GM12878 (cell line): ENCODE measurements around the gene IMMP2L.

Experiments
- CEBPB ChIP-seq, 2 experiments: fragments of 150-350 bp in 1 of 2; IDR thresholded peaks; 2 replicates each; pipeline ENCODE4 v1.6.1; 2012 to 2014; ENCODE audit warnings: low read depth in 2 of 2, low read length in 2 of 2, borderline replicate concordance in 1 of 2, inconsistent platforms in 1 of 2
- HDAC2 ChIP-seq: fragments of 200-600 bp; sonication (generic); IDR thresholded peaks from 2 replicates; pipeline ENCODE4 v1.6.1; 2017
- MTA2 ChIP-seq: fragments of 450-650 bp; IDR thresholded peaks from 2 replicates; pipeline ENCODE4 v1.6.1; 2016; ENCODE audit warnings: low read depth, mild to moderate bottlenecking, moderate library complexity
- MYC ChIP-seq: IDR thresholded peaks from 2 replicates; pipeline ENCODE4 v1.6.1; 2011; ENCODE audit warnings: mild to moderate bottlenecking, low read length, moderate library complexity, inconsistent platforms; ENCODE audit not compliant: insufficient read depth, insufficient replicate concordance, insufficient read length, severe bottlenecking
- NR2C2 ChIP-seq: IDR thresholded peaks from 2 replicates; pipeline ENCODE4 v1.6.1; 2011; ENCODE audit warnings: borderline replicate concordance, low read depth; ENCODE audit not compliant: control insufficient read depth, insufficient read length
- POLR2A ChIP-seq: IDR thresholded peaks from 2 replicates; pipeline ENCODE4 v1.6.1; 2011; ENCODE audit warnings: low read depth, mild to moderate bottlenecking, low read length
- SRF ChIP-seq, 2 experiments: IDR thresholded peaks; 2 replicates each; pipeline ENCODE4 v1.6.1; 2011; ENCODE audit warnings: low read depth in 2 of 2, low read length in 2 of 2, mild to moderate bottlenecking in 1 of 2, moderate library complexity in 1 of 2
- YY1 ChIP-seq: IDR thresholded peaks from 2 replicates; pipeline ENCODE4 v1.6.1; 2011; ENCODE audit warnings: low read depth, mild to moderate bottlenecking, low read length
- ZNF217 ChIP-seq: fragments of 450-650 bp; IDR thresholded peaks from 2 replicates; pipeline ENCODE4 v1.6.1; 2017; ENCODE audit warnings: antibody characterized with exemption, mild to moderate bottlenecking
- TF ChIP-seq, protein P1 (sequence below), 3 experiments: IDR thresholded peaks in 2 of 3; conservative IDR thresholded peaks in 1 of 3; 2 replicates each; pipeline ENCODE4 v1.5.1; 2011; ENCODE audit warnings: low read depth in 3 of 3, low read length in 3 of 3, mild to moderate bottlenecking in 3 of 3, control low read depth in 2 of 3, moderate library complexity in 2 of 3, inconsistent platforms in 1 of 3, mixed read lengths in 1 of 3; ENCODE audit not compliant: control insufficient read depth in 2 of 3, insufficient read depth in 1 of 3; ENCODE audit errors: extremely low read depth in 1 of 3
- TF ChIP-seq, protein P2 (sequence below): IDR thresholded peaks from 2 replicates; pipeline ENCODE4 v1.6.1; 2011; ENCODE audit warnings: low read depth, low read length, improper control_type of control experiment, borderline replicate concordance
- TF ChIP-seq, protein P3 (sequence below): fragments of 450-650 bp; IDR thresholded peaks from 2 replicates; pipeline ENCODE4 v1.6.1; 2018; ENCODE audit warnings: mild to moderate bottlenecking, low read depth, moderate library complexity; ENCODE audit not compliant: partially characterized antibody

DNA sequence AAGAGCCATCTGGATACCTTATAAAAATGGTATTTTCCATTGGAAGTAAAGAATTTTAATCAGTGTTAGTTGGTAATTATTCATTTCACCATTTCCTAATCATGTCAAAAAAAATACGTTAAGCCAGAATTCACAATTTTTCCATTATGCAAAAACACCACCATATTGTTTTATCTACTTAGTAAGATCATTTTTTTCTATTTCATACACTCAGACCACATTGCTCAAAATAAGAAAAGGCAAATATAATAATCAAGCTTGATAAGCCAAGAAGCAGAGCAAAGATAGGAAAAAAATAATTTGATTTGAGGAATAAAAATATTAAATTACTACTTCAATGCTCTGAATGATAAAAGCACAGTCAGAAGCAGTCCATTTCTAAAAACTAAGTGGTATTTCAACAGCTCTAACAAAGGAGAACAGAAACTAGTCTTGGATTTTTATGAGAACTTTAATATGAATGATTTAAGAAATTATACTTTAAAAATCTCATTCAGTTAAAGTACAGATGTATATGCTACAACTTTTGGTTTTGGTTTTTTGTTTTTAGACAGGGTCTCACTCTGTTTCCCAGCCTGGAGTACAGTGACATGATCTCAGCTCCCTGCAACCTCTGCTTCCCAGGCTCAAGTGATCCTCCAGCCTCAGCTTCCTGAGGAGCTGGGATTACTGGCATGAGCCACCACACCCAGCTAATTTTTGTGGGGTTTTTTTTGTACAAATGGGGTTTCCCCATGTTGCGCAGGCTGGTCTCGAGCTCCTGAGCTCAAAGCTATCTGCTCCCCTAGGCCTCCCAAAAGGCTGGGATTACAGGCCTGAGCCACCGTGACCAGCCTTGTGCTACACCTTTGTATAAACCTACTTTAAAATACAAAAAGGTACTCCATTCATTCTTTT is 424.7 kb downstream of the IMMP2L start:
- TF ChIP-seq, protein P1, sequence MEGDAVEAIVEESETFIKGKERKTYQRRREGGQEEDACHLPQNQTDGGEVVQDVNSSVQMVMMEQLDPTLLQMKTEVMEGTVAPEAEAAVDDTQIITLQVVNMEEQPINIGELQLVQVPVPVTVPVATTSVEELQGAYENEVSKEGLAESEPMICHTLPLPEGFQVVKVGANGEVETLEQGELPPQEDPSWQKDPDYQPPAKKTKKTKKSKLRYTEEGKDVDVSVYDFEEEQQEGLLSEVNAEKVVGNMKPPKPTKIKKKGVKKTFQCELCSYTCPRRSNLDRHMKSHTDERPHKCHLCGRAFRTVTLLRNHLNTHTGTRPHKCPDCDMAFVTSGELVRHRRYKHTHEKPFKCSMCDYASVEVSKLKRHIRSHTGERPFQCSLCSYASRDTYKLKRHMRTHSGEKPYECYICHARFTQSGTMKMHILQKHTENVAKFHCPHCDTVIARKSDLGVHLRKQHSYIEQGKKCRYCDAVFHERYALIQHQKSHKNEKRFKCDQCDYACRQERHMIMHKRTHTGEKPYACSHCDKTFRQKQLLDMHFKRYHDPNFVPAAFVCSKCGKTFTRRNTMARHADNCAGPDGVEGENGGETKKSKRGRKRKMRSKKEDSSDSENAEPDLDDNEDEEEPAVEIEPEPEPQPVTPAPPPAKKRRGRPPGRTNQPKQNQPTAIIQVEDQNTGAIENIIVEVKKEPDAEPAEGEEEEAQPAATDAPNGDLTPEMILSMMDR (IDR thresholded peaks at IDR 0.05 in 2 of 3, conservative IDR thresholded peaks at IDR 0.05 in 1 of 3; ENCODE audit: control insufficient read depth in 2 of 3, extremely low read depth in 1 of 3, insufficient read depth in 1 of 3, low read depth in 3 of 3, low read length in 3 of 3), result no peak
- TF ChIP-seq NR2C2 (no peak), SRF (IDR thresholded peaks at IDR 0.05; ENCODE audit: low read depth in 2 of 2, low read length in 2 of 2) (no peak), MYC (no peak), YY1 (no peak), POLR2A (no peak), CEBPB (IDR thresholded peaks at IDR 0.05; ENCODE audit: borderline replicate concordance in 1 of 2, low read depth in 2 of 2, low read length in 2 of 2) (no peak), HDAC2 (no peak), MTA2 (no peak), ZNF217 (no peak)
- TF ChIP-seq, protein P2, sequence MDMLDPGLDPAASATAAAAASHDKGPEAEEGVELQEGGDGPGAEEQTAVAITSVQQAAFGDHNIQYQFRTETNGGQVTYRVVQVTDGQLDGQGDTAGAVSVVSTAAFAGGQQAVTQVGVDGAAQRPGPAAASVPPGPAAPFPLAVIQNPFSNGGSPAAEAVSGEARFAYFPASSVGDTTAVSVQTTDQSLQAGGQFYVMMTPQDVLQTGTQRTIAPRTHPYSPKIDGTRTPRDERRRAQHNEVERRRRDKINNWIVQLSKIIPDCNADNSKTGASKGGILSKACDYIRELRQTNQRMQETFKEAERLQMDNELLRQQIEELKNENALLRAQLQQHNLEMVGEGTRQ, result no peak
- TF ChIP-seq, protein P3, sequence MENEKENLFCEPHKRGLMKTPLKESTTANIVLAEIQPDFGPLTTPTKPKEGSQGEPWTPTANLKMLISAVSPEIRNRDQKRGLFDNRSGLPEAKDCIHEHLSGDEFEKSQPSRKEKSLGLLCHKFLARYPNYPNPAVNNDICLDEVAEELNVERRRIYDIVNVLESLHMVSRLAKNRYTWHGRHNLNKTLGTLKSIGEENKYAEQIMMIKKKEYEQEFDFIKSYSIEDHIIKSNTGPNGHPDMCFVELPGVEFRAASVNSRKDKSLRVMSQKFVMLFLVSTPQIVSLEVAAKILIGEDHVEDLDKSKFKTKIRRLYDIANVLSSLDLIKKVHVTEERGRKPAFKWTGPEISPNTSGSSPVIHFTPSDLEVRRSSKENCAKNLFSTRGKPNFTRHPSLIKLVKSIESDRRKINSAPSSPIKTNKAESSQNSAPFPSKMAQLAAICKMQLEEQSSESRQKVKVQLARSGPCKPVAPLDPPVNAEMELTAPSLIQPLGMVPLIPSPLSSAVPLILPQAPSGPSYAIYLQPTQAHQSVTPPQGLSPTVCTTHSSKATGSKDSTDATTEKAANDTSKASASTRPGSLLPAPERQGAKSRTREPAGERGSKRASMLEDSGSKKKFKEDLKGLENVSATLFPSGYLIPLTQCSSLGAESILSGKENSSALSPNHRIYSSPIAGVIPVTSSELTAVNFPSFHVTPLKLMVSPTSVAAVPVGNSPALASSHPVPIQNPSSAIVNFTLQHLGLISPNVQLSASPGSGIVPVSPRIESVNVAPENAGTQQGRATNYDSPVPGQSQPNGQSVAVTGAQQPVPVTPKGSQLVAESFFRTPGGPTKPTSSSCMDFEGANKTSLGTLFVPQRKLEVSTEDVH, result no peak
